Measurements from ENCODE around the gene CPXM2.

- no peak for TF ChIP-seq ZNF302 (CRISPR knock-in tag; IDR thresholded peaks at IDR 0.05)
- no peak for TF ChIP-seq RAD21 (conservative IDR thresholded peaks at IDR 0.05 in 1 of 2, IDR thresholded peaks at IDR 0.05 in 1 of 2)
- no peak for TF ChIP-seq MAX (IDR thresholded peaks at IDR 0.05)
- TF ChIP-seq CEBPB (IDR thresholded peaks at IDR 0.05): no peak
- no peak for TF ChIP-seq ZC3H11A (IDR thresholded peaks at IDR 0.05)
- no peak for TF ChIP-seq POLR2A (IDR thresholded peaks at IDR 0.05; ENCODE audit: low read length)
- no peak for TF ChIP-seq CTCF (IDR thresholded peaks at IDR 0.05)
- TF ChIP-seq POLR2AphosphoS2 (conservative IDR thresholded peaks at IDR 0.05; ENCODE audit: low read length): no peak
- no peak for TF ChIP-seq KDM1A (IDR thresholded peaks at IDR 0.05; ENCODE audit: low read depth)
- TF ChIP-seq HEYL (CRISPR knock-in tag; IDR thresholded peaks at IDR 0.05): no peak
- TF ChIP-seq ESRRA (IDR thresholded peaks at IDR 0.05; ENCODE audit: borderline replicate concordance, low read length): no peak
These were observed 148.0 kb downstream of the CPXM2 start for GRCh38 chr10:123743441-123744223.
